HG02973 (cell line): ENCODE results near the gene RNF182.
"Not testable (repeated sequence)": the region's sequence is repeated elsewhere in the genome, so short reads cannot be mapped to it uniquely, and the experiment has no call there.

Experiments
- ATAC-seq: cut with Tn5 transposase; IDR thresholded peaks from one replicate; pipeline ENCODE4 v1.9.1; 2021; ENCODE audit warnings: moderate library complexity; ENCODE audit not compliant: unreplicated experiment

Gene RNF182

GRCh38 chr6:13993416-13993815 is 68.7 kb downstream of the RNF182 start:
- ATAC-seq = no peak

GRCh38 chr6:13998356-13998755 is 73.6 kb downstream of the RNF182 start:
- no peak for ATAC-seq

DNA sequence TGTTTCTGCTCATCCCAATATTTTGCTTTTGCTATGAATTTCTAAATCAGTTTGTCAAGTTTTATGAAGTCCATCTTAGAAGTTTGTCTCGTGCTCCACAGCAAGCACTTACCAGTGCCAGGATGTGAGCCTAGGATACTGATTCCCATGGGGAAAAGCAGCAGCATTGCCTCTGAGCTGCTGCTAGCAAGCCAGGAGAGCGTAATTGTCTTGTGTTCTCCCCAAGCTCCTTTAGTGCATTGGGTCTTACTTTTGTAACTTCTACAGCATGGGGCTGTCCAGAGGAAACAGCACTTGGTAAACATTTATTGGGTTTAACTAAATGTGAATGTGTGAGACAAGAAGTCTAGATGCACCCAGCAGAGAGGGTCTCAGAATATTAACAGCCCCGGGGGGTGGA is 76.1 kb downstream of the RNF182 start:
- no peak for ATAC-seq

DNA sequence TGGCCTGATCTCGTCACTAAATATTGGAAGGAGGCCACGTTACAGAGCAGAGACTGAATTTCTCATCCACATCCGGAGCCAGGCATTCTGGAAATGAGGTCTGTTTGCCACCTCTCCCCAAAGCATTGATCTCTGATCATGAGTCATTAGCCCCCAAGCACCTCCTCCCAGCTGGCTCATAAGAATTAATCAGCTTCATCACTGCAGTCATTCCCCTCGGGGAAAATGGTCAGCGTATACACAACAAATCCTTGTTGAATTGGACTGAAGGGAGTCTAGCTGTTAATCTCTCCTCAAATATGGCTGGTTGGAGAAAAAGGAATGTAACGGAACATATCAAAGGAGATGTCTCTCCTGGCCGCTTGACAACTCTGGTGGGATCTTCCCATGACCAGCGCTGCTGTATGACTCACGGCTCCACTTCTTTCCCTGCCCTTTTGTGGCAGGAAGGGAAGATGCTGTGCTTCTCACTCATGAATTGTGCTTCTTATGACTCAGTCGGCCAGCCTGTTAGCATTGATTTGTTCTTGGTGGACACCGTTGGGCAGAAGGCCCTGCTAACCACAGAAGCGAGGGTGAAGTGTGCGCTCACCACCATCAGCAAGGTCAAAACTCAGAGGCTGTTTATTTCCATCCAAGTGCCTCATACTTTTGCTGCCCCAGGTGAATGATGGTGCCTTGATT is 76.7 kb downstream of the RNF182 start:
- ATAC-seq = no peak

DNA sequence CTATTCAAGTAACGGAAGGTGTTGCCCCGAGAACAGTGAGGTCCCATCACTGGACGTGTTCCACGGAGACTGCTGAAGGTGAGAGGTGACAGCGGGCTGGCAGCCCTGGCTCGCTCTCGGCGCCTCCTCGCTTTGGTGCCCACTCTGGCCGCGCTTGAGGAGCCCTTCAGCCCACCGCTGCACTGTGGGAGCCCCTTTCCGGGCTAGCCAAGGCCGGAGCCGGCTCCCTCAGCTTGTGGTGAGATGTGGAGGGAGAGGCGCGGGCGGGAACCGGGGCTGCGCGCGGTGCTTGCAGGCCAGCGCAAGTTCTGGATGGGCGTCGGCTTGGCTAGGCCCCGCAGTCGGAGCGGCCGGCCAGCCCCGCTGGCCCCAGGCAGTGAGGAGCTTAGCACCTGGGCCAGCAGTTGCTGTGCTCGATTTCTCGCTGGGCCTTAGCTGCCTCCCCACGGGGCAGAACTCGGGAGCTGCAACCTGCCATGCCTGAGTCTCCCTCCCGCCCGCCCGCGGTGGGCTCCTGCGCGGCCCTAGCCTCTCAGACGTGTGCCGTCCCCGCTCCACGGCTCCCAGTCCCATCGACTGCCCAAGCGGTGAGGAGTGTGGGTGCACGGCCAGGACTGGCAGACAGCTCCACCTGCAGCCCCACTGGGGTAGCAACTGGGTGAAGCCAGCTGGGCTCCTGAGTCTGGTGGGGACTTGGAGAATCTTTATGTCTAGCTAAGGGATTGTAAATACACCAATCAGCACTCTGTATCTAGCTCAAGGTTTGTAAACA is 77.6 kb downstream of the RNF182 start:
- no peak for ATAC-seq

GRCh38 chr6:14004258-14004657 is 79.5 kb downstream of the RNF182 start:
- no peak for ATAC-seq

DNA sequence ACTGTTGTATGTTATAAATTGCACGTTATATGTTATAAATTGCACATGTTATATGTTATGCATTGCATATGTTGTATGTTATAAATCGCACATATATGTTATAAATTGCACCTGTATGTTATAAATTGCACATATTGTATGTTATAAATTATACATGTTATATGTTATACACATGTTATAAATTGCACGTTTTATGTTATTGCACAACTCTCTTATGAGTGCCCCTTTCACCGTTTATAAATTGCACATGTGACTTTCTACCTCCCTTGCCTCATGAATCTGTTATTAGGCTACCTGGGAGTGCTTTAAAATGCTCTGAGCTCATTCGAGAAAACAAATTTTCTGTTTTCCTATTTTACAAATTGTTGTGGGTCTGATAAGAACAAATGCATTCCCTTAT is 84.1 kb downstream of the RNF182 start:
- ATAC-seq = no peak

- no peak for ATAC-seq
Observed at GRCh38 chr6:14009431-14009830, 84.7 kb downstream of the RNF182 start.

- ATAC-seq = no peak
Observed at GRCh38 chr6:14010275-14010674, 85.5 kb downstream of the RNF182 start.

DNA sequence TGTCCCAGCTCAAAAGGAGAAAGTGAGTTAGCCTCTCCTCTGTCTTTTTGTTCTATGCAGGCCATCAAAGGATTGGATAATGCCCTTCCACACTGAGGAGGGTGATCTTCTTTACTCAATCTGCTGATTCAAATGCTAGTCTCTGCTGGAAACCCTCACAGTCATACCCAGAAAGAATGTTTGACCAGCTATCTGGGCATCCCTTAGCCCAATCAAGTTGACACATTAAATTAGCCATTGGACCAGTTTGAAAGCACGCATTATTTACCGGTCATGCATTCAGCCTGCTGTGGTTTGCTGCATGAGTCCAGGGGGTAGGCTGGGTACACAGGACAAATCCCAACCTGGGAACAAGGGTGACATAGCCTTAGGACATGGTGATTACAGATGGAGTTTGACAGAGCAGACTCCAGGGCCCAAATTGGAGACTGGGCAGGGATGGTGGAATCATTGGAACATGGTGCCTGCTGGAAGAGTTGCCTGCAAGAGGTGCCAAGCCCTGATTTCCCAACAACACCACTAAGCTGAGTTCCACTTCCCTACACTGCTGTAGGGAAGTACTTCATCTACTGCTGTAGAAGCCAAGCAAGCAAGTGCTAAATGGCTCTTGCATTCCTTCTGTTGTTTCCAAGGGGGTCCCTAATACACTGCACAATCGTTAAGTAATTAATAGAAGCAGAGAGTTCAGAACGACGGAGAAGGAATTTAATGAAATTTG is 87.7 kb downstream of the RNF182 start:
- no peak for ATAC-seq

DNA sequence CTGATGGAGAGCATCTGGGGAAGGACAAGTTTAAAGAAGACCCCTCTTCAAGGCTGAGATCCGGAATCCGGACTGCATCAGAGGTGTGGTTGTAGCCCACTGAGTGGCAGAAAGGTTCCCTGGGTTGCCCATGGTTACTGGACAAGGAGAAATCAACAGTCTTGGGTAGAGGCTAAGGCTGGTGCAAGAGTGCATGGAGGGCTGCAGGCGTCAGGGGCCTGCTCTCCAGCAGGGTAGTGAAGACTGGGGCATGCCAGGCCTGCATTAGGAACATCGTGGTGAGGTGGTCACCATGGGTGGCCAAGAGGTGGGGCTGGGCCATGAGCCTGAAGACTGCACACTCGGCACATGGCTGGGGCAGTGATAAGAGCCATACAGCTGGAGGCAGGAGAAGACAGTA is 91.2 kb downstream of the RNF182 start:
- no peak for ATAC-seq

DNA sequence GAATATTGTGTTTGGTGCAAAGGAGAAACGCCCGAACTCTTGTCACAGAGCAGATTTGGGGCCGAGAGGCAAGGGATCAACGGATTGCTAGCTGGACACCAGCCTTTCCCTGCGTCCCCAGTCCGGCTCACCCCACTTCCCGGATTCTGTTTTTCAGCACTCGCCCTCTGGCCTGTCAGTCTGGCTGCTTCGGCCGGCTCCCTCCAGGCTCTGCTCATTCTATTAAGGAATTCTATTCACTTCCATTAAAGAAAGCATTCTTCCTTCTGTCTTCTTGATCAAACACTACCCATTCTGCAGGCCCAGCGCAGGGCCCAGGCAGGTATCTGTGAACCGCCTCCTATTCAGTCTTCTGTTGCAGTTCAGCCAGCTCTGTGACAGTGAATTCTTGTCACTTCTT is 91.7 kb downstream of the RNF182 start:
- no peak for ATAC-seq

DNA sequence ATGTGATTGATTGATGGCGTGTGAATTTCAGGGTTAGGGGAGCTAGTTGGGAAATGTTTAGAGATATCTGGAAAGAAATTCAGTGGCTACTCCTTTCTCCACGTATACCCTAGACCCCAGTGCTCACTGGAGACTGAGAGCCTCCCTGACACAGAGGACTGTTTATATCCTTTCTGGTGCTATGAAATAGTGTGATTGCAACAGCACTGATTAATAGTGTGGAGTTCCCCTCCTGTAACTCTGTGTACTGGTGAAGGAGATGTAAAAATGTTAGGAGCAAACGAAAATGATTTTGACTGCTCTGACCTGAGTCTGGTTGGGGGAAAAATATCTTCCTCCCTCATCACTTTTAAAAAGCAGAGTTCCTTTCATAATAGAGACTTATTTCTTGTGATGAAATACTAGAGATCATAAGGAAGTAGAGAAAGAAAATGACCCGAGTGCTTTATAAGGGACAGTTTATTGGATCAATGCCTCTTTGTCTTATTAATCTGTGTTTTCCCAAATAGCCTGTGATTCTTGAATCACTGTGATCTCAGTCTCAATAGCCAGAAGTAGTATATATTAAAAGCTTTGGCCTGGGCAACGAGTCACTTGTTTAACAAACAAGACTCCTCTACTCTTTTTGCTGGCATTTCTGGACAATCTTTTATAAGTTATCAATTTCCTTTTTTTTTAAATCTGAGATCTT is 92.3 kb downstream of the RNF182 start:
- ATAC-seq = no peak

GRCh38 chr6:14017626-14018475 is 93.1 kb downstream of the RNF182 start:
- no peak for ATAC-seq

DNA sequence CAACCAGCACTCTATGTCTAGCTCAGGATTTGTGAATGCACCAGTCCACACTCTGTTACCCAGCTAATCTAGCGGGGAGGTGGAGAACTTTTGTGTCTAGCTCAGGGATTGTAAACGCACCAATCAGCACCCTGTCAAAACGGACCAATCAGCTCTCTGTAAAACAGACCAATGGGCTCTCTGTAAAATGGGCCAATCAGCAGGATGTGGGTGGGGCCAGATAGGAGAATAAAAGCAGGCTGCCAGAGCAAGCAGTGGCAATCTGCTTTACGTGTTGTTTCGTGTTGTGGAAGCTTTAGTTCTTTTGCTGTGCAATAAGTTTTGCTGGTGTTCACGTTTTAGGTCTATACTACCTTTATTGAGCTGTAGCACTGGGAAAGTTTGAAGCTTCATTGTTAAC is 93.8 kb downstream of the RNF182 start:
- ATAC-seq = not testable (repeated sequence)

DNA sequence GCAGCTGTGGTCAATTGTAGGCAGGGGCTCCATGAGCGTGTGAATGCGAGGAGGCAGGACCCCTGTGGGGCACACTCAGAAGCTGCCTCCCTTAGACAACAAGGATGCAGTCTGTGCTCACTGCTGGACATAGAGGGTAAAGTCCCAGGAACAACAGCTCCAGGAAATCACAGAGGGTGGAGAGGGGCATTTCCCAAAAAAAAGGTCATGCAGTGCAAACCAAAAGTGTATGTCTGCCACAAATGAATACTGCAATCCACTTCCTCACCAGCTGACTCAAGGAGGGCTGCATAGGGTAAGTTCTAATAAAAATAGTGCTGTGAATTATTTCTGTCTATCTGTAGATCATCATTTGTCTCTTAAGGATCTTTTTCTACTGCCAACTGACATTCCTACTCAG is 95.8 kb downstream of the RNF182 start:
- no peak for ATAC-seq

DNA sequence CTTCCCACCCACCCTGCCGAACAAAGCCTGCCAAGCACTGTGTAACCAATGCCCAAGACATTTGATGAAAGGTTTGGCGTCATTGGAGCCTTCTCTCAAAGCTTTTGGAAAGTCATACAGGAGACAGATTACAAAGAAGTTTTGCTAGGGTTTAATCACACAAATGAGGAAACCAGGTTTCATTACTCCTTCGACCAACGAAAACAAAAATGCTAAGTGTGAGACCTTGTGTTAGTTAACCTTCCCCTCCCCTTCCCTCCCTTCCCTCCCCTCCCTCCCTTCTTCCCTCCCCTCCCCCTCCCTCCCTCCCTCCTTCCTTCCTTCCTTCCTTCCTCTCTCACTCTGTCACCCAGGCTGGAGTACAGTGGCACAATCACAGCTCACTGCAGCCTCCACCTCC is 96.7 kb downstream of the RNF182 start:
- no peak for ATAC-seq

GRCh38 chr6:14022673-14023072 is 97.9 kb downstream of the RNF182 start:
- ATAC-seq = no peak

DNA sequence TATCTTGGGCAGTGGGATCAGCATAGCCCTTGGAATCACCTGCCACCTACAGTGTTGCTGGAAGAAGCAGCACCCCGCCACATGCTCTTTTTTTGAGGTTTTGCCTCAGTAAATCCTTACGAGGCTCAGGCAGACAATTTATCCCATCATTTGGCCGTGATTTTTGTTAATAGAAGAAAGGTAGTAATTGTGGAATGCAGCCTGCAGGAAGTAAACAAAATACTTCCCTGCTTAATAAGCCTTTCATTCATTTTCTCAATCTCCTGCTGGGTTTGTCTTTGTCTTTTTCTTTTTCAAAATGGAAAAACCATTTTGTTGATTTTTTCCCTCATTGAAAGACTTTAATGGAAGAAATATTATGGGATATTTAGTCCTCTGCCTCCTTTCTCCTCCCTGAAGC is 99.1 kb downstream of the RNF182 start:
- ATAC-seq = no peak

GRCh38 chr6:14025160-14025559 is 100.4 kb downstream of the RNF182 start:
- ATAC-seq = no peak
